Progenitor cell of endocrine pancreas (in vitro differentiated cells): Measurements from ENCODE around the gene RAPGEF2. TPM values are rescaled to one million over a fixed set of nuclear protein-coding genes. Genes with fewer than 3 reads are reported as not detected.
"Not testable (repeated sequence)": the region's sequence is repeated elsewhere in the genome, so short reads cannot be mapped to it uniquely, and the experiment has no call there.

ENCODE experiments used
- DNase-seq: peaks from one replicate; pipeline ENCODE4 v3.0.0; 2021; ENCODE audit warnings: low spot score; ENCODE audit not compliant: unreplicated experiment
- H3K27ac Mint-ChIP-seq: 2 replicates; pipeline ENCODE4 v1.8.0; 2021; ENCODE audit warnings: mild to moderate bottlenecking, moderate library complexity, mixed read lengths
- H3K27me3 Mint-ChIP-seq: 2 replicates; pipeline ENCODE4 v1.8.0; 2021; ENCODE audit warnings: mixed read lengths
- H3K36me3 Mint-ChIP-seq: 2 replicates; pipeline ENCODE4 v1.8.0; 2022; ENCODE audit warnings: mixed read lengths; ENCODE audit not compliant: insufficient read depth
- H3K4me1 Mint-ChIP-seq: 2 replicates; pipeline ENCODE4 v1.8.0; 2021; ENCODE audit warnings: low read depth, mixed read lengths
- H3K4me3 Mint-ChIP-seq: 2 replicates; pipeline ENCODE4 v1.8.0; 2021; ENCODE audit warnings: low read depth, mild to moderate bottlenecking, moderate library complexity, mixed read lengths
- H3K9me3 Mint-ChIP-seq: 2 replicates; pipeline ENCODE4 v1.8.0; 2021; ENCODE audit warnings: low read depth, mixed read lengths
- CTCF ChIP-seq: fragments of 200-600 bp; sonication (generic); IDR thresholded peaks from one replicate; pipeline ENCODE4 v1.5.0; 2021; ENCODE audit warnings: antibody characterized with exemption, mild to moderate bottlenecking; ENCODE audit not compliant: unreplicated experiment
- total RNA-seq: library from RNA; stranded (reverse); gene quantifications from 2 replicates; pipeline ENCODE4 v1.2.1, GENCODE V29; 2021

RAPGEF2 gene
- total RNA-seq, 1 donor from 2014 or later, result 68.9 TPM

- Mint-ChIP-seq H3K9me3 (peaks cover 3% of the 10 kb centered on the region), H3K27ac (peak overlapping the region; percentile 71), H3K4me3 (no peak overlapping the region), H3K4me1 (peaks cover 10% of the 10 kb centered on the region), H3K27me3 (no peaks in the 10 kb centered on the region), H3K36me3 (peaks cover 24% of the 10 kb centered on the region)
- no peak for DNase-seq
- no peak for TF ChIP-seq CTCF
Observed at GRCh38 chr4:159248384-159249178, 145.7 kb downstream of the RAPGEF2 start.

- Mint-ChIP-seq H3K27ac (no peak overlapping the region), H3K4me1 (peaks cover 6% of the 10 kb centered on the region), H3K36me3 (peaks cover 28% of the 10 kb centered on the region), H3K27me3 (no peaks in the 10 kb centered on the region), H3K4me3 (no peak overlapping the region), H3K9me3 (peaks cover 3% of the 10 kb centered on the region)
- DNase-seq, result no peak
- no peak for TF ChIP-seq CTCF
Observed at GRCh38 chr4:159250751-159251325, 148.0 kb downstream of the RAPGEF2 start.

GRCh38 chr4:159251580-159251979 is 148.7 kb downstream of the RAPGEF2 start:
- not testable (repeated sequence) for H3K27me3 Mint-ChIP-seq, H3K9me3 Mint-ChIP-seq, H3K4me1 Mint-ChIP-seq, DNase-seq, H3K4me3 Mint-ChIP-seq
- H3K27ac Mint-ChIP-seq, result peak overlapping the region; percentile 33
- peaks cover 34% of the 10 kb centered on the region for H3K36me3 Mint-ChIP-seq

- Mint-ChIP-seq H3K4me3 (no peak overlapping the region), H3K36me3 (peaks cover 40% of the 10 kb centered on the region), H3K9me3 (peaks cover 13% of the 10 kb centered on the region), H3K4me1 (peaks cover 5% of the 10 kb centered on the region), H3K27me3 (no peaks in the 10 kb centered on the region), H3K27ac (no peak overlapping the region)
- DNase-seq, result no peak
- no peak for TF ChIP-seq CTCF
Observed at GRCh38 chr4:159252491-159252890, 149.6 kb downstream of the RAPGEF2 start.

- H3K36me3 Mint-ChIP-seq, result peaks cover 41% of the 10 kb centered on the region
- H3K9me3 Mint-ChIP-seq, result peaks cover 13% of the 10 kb centered on the region
- TF ChIP-seq CTCF, result no peak
- no peaks in the 10 kb centered on the region for H3K27me3 Mint-ChIP-seq
- H3K27ac Mint-ChIP-seq, result no peak overlapping the region
- no peak for DNase-seq
- no peaks in the 10 kb centered on the region for H3K4me1 Mint-ChIP-seq
- H3K4me3 Mint-ChIP-seq, result no peak overlapping the region
Observed at GRCh38 chr4:159256037-159256436, 153.2 kb downstream of the RAPGEF2 start.
